Gastroesophageal sphincter (tissue), 3 donors: ENCODE measurements around the gene CWF19L1.

Source experiments
- EP300 ChIP-seq: sonication (generic); formaldehyde crosslinking; IDR thresholded peaks from one replicate; pipeline ENCODE4 v1.6.1; 2017; ENCODE audit warnings: antibody characterized with exemption, mild to moderate bottlenecking
- POLR2A ChIP-seq, 2 donors: fragments of 450-650 bp; IDR thresholded peaks; one replicate each; pipeline ENCODE4 v1.6.1; 2017; ENCODE audit warnings: antibody characterized with exemption in 2 of 2, mild to moderate bottlenecking in 2 of 2, moderate library complexity in 1 of 2
- POLR2AphosphoS5 ChIP-seq: sonication (generic); formaldehyde crosslinking; IDR thresholded peaks from one replicate; pipeline ENCODE4 v1.6.1; 2017; ENCODE audit warnings: antibody characterized with exemption
- TF ChIP-seq, protein P1 (sequence below), 4 experiments: fragments of 200-600 bp in 2 of 4; fragments of 450-650 bp in 2 of 4; sonication (generic) in 1 of 4; IDR thresholded peaks; one replicate each; pipeline ENCODE4 v1.5.1; 2017 to 2019; ENCODE audit warnings: antibody characterized with exemption in 4 of 4, mild to moderate bottlenecking in 2 of 4, moderate library complexity in 2 of 4

DNA sequence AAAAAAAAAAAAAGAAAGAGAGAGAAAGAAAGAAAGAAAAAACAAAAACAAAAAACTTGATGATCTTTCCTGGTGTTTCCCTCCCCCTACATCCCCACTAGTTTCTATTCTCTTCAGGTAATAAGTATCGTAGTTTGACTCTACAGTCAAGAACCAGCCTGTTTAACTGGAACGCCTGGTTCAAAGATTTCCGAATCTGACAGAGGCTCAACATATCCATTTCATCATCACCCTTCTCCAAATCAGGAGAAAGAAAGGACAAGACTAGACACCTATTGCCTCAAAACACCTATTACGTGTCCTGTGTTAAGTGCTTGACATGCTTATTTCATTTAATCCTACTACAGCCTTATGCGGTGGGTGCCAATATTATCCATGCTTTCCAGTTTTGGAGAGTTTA lies 39.4 kb upstream of the CWF19L1 start:
- TF ChIP-seq, protein P1, sequence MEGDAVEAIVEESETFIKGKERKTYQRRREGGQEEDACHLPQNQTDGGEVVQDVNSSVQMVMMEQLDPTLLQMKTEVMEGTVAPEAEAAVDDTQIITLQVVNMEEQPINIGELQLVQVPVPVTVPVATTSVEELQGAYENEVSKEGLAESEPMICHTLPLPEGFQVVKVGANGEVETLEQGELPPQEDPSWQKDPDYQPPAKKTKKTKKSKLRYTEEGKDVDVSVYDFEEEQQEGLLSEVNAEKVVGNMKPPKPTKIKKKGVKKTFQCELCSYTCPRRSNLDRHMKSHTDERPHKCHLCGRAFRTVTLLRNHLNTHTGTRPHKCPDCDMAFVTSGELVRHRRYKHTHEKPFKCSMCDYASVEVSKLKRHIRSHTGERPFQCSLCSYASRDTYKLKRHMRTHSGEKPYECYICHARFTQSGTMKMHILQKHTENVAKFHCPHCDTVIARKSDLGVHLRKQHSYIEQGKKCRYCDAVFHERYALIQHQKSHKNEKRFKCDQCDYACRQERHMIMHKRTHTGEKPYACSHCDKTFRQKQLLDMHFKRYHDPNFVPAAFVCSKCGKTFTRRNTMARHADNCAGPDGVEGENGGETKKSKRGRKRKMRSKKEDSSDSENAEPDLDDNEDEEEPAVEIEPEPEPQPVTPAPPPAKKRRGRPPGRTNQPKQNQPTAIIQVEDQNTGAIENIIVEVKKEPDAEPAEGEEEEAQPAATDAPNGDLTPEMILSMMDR (IDR thresholded peaks at IDR 0.05), result no peak
- TF ChIP-seq POLR2AphosphoS5, result no peak
- TF ChIP-seq EP300, result no peak
- TF ChIP-seq POLR2A (IDR thresholded peaks at IDR 0.05), result no peak
